Activated naive CD8-positive, alpha-beta T cell (primary cell): ENCODE results near the gene TRIM52.
"Not testable (repeated sequence)": the region's sequence is repeated elsewhere in the genome, so short reads cannot be mapped to it uniquely, and the experiment has no call there.

ENCODE experiments used
- H3K27ac Mint-ChIP-seq: one replicate; pipeline ENCODE4 v1.8.0; 2021; ENCODE audit warnings: mixed read lengths
- H3K27me3 Mint-ChIP-seq: one replicate; pipeline ENCODE4 v1.8.0; 2021; ENCODE audit warnings: mixed read lengths
- H3K36me3 Mint-ChIP-seq: one replicate; pipeline ENCODE4 v1.8.0; 2021; ENCODE audit warnings: mixed read lengths
- H3K4me1 Mint-ChIP-seq: one replicate; pipeline ENCODE4 v1.8.0; 2021; ENCODE audit warnings: low read depth, mixed read lengths
- H3K4me3 Mint-ChIP-seq: one replicate; pipeline ENCODE4 v1.8.0; 2021; ENCODE audit warnings: mild to moderate bottlenecking, mixed read lengths
- H3K9me3 Mint-ChIP-seq: one replicate; pipeline ENCODE4 v1.8.0; 2021; ENCODE audit warnings: low read depth, mixed read lengths

TRIM52 gene

DNA sequence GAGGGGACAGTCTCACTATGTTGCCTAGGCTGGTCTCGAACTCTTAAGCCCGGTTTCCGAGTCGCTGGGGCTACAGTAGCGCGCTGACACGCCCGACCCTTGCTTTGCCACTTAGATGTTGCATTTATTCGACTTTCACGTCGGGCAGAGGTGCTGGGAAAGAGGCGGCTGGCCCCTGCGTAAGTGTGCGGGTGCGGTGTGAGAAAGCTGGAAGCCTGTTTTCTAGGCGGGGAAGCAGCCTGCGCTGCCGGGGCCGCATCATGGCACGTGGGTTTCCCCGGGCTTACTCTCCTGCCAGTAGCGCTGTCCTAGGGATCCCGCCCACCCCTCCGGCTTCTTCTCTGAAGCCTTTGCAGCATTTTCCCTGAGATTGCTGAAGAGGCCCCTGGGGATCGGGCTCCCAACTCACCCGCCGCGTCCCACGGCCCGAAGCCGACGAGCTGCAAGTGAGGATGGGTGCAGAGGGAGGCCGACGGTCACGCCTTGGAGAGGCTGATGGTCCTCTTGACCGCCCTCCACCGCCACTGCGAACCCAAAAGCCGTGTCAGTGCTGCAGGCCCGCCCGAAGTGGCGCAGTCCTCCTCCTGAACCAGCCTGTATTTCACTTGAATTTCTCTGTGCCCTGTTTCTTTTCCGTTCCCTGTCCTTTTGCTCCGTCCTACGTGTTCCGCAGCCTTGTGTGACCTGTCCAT is 43.7 kb downstream of the TRIM52 start:
- H3K4me3 Mint-ChIP-seq: peak overlapping the region; percentile 98
- H3K9me3 Mint-ChIP-seq: no peaks in the 10 kb centered on the region
- H3K4me1 Mint-ChIP-seq: peaks cover 36% of the 10 kb centered on the region
- peak overlapping the region; percentile 94 for H3K27ac Mint-ChIP-seq
- no peaks in the 10 kb centered on the region for H3K36me3 Mint-ChIP-seq
- no peaks in the 10 kb centered on the region for H3K27me3 Mint-ChIP-seq

DNA sequence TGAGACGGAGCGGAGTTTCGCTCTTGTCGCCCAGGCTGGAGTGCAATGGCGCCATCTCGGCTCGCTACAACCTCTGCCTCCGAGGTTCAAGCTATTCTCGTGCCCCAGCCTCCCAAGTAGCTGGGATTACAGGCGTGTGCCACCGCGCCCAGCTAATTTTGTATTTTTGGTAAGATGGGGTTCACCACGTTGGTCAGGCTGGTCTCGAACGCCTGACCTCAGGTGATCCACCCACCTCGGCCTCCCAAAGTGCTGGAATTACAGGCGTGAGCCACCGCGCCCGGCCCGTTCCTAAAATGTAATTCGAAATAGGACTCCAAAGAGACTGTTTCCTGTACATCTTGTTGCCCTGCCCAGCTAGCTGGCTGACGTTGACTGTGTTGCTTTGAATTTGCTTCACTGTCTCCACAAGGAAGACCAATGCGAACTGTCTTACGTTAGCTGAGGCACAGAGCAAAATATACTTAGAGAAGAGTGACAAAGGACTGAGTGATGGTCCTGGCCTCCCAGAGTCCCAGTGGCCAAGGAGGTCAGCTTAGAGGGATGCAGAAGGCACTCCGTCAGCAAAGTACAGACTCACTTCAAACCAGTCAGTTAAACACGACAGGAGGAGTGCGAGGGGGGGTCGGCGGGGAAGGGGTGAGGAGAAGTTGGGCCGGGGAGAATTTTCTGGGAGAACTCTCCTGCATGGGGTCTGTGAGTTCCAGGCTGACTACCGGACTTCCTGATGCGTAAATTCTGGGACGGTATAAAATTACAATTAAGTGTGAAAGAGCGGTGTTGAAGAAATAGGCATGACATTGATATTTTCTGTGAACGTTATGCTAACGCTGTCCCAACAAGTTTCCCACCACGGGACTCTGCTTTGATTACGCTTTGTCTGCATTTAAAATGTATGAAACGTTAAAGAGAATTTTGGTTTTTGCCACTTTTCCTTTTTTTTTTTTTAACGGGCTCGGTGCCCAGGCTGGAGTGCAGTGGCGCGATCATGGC is 44.6 kb downstream of the TRIM52 start:
- H3K4me1 Mint-ChIP-seq: peaks cover 31% of the 10 kb centered on the region
- H3K9me3 Mint-ChIP-seq: no peaks in the 10 kb centered on the region
- no peaks in the 10 kb centered on the region for H3K27me3 Mint-ChIP-seq
- peak overlapping the region; percentile 2 for H3K27ac Mint-ChIP-seq
- no peaks in the 10 kb centered on the region for H3K36me3 Mint-ChIP-seq
- peak overlapping the region; percentile 98 for H3K4me3 Mint-ChIP-seq

DNA sequence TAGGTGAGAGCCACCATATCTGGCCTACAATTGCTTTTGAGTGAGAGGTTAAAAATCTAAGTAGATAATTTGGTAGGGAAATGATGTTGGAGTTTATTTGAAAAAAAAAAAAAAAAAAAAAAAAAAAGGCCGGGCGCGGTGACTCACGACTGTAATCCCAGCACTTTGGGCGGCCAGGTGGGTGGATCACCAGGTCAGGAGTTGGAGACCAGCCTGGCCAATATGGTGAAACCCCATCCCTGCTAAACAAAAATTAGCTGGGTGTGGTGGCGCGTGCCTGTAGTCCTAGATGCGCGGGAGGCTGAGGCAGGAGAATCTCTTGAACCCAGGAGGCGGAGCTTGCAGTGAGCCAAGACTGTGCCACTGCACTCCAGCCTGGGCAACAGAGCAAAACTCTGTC is 46.7 kb downstream of the TRIM52 start:
- H3K27ac Mint-ChIP-seq: not testable (repeated sequence)

DNA sequence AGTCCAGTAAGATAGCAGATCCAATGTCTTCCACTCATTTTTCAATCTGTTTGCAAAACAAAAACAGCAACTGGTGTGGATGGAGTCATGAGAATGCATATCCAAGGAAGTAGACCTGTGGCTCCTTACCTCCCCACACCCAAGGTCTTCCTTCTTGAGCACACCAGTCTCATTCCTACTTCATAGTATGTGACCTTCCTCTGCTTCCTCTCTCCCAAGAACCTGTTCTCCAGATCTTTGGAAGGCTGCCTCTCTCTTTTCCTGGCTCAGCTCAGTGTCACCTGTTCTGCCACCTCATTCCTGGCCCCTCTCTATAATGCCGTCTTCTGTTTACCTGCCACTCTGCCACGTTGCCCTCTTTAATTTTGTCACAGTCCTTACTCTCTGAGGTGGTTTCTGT is 48.0 kb downstream of the TRIM52 start:
- no peak overlapping the region for H3K27ac Mint-ChIP-seq
- H3K27me3 Mint-ChIP-seq: no peaks in the 10 kb centered on the region
- peaks cover 22% of the 10 kb centered on the region for H3K4me1 Mint-ChIP-seq
- H3K36me3 Mint-ChIP-seq: no peaks in the 10 kb centered on the region
- no peaks in the 10 kb centered on the region for H3K9me3 Mint-ChIP-seq
- H3K4me3 Mint-ChIP-seq: no peak overlapping the region

More for the DNA sequence above, 46.7 kb downstream of the TRIM52 start:
- H3K4me3 Mint-ChIP-seq, H3K27me3 Mint-ChIP-seq, H3K36me3 Mint-ChIP-seq, H3K9me3 Mint-ChIP-seq: not testable (repeated sequence)
- peaks cover 25% of the 10 kb centered on the region for H3K4me1 Mint-ChIP-seq

DNA sequence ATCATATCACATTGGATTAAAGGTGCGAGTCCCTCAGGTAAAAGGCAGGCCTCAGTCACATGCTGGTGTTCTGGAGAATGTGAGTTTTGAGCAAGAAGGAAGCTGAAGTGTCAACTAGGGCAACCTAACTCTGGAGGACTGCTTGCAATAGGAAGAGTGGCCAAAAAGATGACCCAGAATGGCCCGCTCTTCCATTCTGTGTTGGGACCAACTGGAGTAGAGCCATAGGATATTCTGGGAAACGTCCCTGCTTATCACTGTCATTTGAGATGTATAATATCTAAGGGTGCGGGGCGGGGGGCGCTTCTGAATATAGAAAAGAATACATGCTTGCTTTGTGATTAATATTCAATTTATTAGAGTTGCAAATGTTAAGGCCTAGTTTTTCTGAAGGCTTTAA is 48.9 kb downstream of the TRIM52 start:
- Mint-ChIP-seq H3K4me3 (no peak overlapping the region), H3K27ac (peak overlapping the region; percentile 34), H3K27me3 (no peaks in the 10 kb centered on the region), H3K36me3 (no peaks in the 10 kb centered on the region), H3K4me1 (peaks cover 21% of the 10 kb centered on the region), H3K9me3 (no peaks in the 10 kb centered on the region)

DNA sequence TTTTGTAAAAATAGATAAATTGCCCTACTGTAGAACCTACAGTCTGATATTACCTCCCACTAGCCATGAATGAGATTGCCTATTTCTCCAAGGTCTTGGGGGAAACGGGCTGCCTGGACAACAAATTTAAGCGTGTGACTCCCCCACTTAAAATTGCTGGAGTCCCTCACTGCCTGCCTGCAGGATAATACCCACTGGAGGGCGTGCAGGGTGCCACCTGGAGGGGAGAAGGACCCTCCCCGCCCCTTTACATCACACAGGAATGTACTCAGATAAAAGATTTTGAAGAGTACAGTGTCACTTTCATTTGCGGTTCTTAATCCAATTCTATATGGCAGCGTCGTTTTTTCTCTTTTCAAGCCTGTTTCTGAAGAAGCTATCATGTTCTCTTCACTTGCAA is 49.7 kb downstream of the TRIM52 start:
- Mint-ChIP-seq H3K9me3 (no peaks in the 10 kb centered on the region), H3K4me3 (no peak overlapping the region), H3K27ac (no peak overlapping the region), H3K27me3 (no peaks in the 10 kb centered on the region), H3K36me3 (no peaks in the 10 kb centered on the region), H3K4me1 (peaks cover 24% of the 10 kb centered on the region)

DNA sequence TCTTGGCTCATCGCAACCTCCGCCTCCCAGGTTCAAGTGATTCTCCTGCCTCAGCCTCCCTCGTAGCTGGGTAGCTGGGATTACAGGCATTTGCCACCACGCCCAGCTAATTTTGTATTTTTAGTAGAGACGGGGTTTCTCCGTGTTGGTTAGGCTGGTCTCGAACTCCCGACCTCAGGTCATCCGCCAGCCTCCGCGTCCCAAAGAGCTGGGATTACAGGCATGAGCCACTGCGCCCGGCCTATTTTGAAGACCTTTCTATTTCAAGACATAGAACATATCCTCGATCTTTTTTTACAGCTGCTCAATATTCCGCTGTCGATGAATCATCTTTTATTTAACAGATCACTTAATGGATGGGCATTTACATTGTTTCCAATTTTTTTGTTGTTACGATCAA is 50.2 kb downstream of the TRIM52 start:
- H3K27ac Mint-ChIP-seq, H3K9me3 Mint-ChIP-seq, H3K36me3 Mint-ChIP-seq, H3K27me3 Mint-ChIP-seq, H3K4me3 Mint-ChIP-seq: not testable (repeated sequence)
- H3K4me1 Mint-ChIP-seq: peaks cover 28% of the 10 kb centered on the region

DNA sequence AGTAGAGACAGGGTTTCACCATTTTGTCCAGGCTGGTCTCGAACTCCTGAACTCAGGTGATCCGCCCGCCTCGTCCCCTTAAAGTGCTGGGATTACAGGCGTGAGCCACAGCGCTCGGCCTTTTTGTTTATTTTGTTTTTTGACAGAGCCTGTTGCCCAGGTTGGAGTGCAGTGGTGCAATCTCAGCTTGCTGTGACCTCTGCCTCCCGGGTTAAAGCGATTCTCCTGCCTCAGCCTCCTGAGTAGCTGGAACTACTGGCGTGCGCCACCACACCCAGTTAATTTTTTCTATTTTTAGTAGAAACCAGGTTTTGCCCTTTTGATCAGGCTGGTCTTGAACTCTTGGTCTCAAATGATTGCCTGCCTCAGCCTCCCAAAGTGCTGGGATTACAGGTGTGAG is 50.8 kb downstream of the TRIM52 start:
- H3K9me3 Mint-ChIP-seq, H3K36me3 Mint-ChIP-seq, H3K27ac Mint-ChIP-seq, H3K27me3 Mint-ChIP-seq, H3K4me3 Mint-ChIP-seq: not testable (repeated sequence)
- H3K4me1 Mint-ChIP-seq: peaks cover 30% of the 10 kb centered on the region

DNA sequence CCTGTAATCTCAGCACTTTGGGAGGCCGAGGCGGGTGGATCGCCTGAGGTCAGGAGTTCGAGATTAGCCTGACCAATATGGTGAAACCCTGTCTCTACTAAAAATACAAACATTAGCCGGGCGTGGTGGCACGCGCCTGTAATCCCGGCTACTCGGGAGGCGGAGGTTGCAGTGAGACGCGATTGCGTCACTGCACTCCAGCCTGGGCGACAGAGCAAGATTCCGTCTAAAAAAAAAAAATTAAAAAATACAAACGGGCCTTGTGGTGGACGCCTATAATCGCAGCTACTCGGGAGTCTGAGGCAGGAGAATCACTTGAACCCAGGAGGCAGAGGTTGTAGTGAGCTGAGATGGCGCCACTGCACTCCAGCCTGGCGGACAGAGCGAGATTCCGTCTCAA is 51.9 kb downstream of the TRIM52 start:
- not testable (repeated sequence) for H3K36me3 Mint-ChIP-seq, H3K4me3 Mint-ChIP-seq, H3K27me3 Mint-ChIP-seq, H3K27ac Mint-ChIP-seq, H3K9me3 Mint-ChIP-seq
- peaks cover 33% of the 10 kb centered on the region for H3K4me1 Mint-ChIP-seq

DNA sequence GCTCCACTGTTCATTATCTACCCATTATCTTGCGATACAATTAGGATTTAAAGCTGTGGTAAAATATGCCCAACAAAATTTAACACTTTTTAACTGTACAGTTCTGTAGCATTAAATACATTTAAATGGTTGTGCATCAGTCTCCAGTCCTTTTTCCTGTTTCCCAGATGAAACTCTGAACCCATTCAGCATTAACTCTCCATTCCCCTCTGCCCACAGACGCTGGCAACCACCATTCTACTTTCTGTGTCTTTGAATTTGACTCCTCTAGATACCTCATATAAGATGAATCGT is 53.0 kb downstream of the TRIM52 start:
- Mint-ChIP-seq H3K4me3 (peak overlapping the region; percentile 91), H3K27me3 (no peaks in the 10 kb centered on the region), H3K9me3 (no peaks in the 10 kb centered on the region), H3K36me3 (no peaks in the 10 kb centered on the region), H3K27ac (peak overlapping the region; percentile 96), H3K4me1 (peaks cover 34% of the 10 kb centered on the region)

DNA sequence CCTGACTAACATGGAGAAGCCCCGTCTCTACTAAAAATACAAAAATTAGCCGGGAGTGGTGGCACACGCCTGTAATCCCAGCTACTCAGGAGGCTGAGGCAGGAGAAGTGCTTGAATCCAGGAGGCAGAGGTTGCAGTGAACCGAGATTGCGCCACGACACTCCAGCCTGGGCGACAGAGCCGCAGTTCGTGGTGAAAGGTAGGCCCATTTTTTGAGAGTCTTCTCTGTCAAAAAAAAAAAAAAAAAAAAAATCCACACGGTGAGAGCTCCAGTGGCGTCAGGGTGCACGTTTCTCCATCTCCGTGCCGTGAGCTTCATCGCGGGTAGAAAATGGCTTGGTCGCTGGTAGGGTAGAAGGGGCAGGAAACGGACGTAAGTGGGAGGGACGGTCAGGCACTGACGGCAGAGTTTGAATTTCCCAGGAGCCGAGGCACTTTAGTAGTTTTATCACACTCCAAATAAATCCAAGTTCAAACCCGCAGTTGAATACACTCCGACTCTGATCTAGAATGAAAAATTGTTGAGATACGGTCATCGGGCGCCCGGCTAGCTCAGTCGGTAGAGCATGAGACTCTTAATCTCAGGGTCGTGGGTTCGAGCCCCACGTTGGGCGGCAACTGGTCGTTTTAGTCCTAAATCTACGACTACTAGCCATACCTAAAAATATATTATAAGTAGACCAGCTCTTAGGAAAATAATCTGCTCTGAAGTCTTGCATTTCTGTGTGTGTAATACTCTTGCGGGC is 53.6 kb downstream of the TRIM52 start:
- H3K27ac Mint-ChIP-seq: peak overlapping the region; percentile 96
- H3K4me3 Mint-ChIP-seq: peak overlapping the region; percentile 91
- no peaks in the 10 kb centered on the region for H3K36me3 Mint-ChIP-seq
- no peaks in the 10 kb centered on the region for H3K9me3 Mint-ChIP-seq
- H3K4me1 Mint-ChIP-seq: peaks cover 34% of the 10 kb centered on the region
- no peaks in the 10 kb centered on the region for H3K27me3 Mint-ChIP-seq

DNA sequence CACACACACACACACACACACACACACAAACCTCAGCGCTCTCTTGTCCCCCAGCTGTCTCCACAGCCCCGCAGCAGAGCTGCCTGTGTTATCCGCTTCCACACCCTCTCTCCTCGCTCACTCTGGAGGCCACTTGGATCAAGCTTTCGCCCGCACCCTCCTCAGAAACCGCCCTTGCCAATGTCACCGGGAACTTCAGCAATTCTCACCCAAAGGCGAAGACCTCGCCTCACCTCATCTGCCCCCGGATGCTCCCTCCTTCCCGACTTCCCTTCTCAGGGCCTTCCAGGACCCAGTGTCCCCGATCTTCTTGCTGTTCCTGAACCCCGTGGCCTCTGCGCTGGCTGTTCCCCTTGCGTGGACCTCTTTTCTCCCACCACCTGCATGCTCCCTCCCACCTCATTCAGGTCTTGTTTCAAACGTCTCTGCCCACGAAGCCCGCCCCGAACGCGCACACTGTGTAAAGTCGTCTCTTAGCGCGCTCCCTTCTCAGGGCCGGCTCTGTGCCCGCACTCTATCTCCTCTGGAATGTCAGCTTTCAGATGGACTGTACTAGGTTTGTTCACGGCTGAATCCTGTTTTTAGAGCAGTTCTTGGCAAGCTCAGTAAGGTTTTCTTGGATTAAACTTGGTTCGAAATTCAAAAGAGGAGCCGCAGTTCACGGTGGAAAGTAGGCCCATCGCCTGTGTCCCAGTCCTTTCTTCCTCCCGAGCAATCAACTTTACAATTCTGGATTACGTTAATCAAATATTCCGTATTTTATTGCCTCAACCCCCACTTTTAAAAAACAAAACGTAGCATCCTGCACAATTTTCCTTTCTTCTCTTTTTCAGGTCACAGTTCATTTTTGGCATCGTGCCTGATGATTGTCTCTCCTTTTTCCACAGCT is 54.9 kb downstream of the TRIM52 start:
- Mint-ChIP-seq H3K27ac (peak overlapping the region; percentile 96), H3K27me3 (no peaks in the 10 kb centered on the region), H3K9me3 (no peaks in the 10 kb centered on the region), H3K36me3 (no peaks in the 10 kb centered on the region), H3K4me1 (peaks cover 28% of the 10 kb centered on the region), H3K4me3 (peak overlapping the region; percentile 91)
